Thyroid gland (tissue), 4 donors: ENCODE results near the gene LNX1. TPM values are rescaled to one million over a fixed set of nuclear protein-coding genes. Genes with fewer than 3 reads are reported as not detected.

Experiments
- DNase-seq, 2 donors: peaks; one replicate each; pipeline ENCODE4 v3.0.0-alpha.2; 2019
- H3K27ac ChIP-seq, 3 donors: fragments of 200-600 bp; sonication (generic); 1 replicate in 2 of 3; 2 replicates in 1 of 3; pipeline ENCODE4 v1.5.1; 2016 to 2019; ENCODE audit warnings: mild to moderate bottlenecking in 1 of 3, moderate library complexity in 1 of 3
- H3K27me3 ChIP-seq: fragments of 200-600 bp; sonication (generic); one replicate; pipeline ENCODE4 v1.5.1; 2019
- H3K36me3 ChIP-seq, 2 donors: fragments of 200-600 bp; sonication (generic); one replicate each; pipeline ENCODE4 v1.5.1; 2016 to 2019
- H3K4me1 ChIP-seq, 2 donors: fragments of 200-600 bp; sonication (generic); one replicate each; pipeline ENCODE4 v1.5.1; 2017 to 2019
- H3K4me3 ChIP-seq, 3 donors: fragments of 200-600 bp; sonication (generic); replicated peaks in 1 of 3; 1 replicate in 2 of 3; 2 replicates in 1 of 3; pipeline ENCODE4 v1.5.1; 2016; ENCODE audit warnings: mild to moderate bottlenecking in 1 of 3
- H3K9me3 ChIP-seq: fragments of 200-600 bp; sonication (generic); one replicate; pipeline ENCODE4 v1.5.1; 2017
- CTCF ChIP-seq, 6 experiments: fragments of 200-600 bp in 3 of 6; fragments of 450-650 bp in 3 of 6; sonication (generic) in 3 of 6; IDR thresholded peaks; one replicate each; pipeline ENCODE4 v1.5.1; 2016 to 2019; ENCODE audit warnings: antibody characterized with exemption in 6 of 6, mild to moderate bottlenecking in 2 of 6, inconsistent platforms in 1 of 6, moderate library complexity in 1 of 6
- POLR2A ChIP-seq, 2 donors: fragments of 450-650 bp; IDR thresholded peaks; one replicate each; pipeline ENCODE4 v1.6.1; 2017; ENCODE audit warnings: antibody characterized with exemption in 2 of 2, mild to moderate bottlenecking in 2 of 2, moderate library complexity in 1 of 2
- WGBS, 2 donors: methylation state at CpG; one replicate each; pipeline ENCODE4 v1.1.5; 2017; 5-methylcytosine and 5-hydroxymethylcytosine counted together
- intact Hi-C: fragments of 100-400 bp; cut with DNase I; formaldehyde crosslinking; loops from one replicate; pipeline ENCODE4 v1.15.1; 2023
- total RNA-seq, 4 donors: library from RNA; depleted of rRNA; stranded (reverse); fragments of >200 nt; gene quantifications; one replicate each; pipeline ENCODE4 v1.2.3, GENCODE V29; 2016

Gene LNX1
- total RNA-seq, 4 donors from 2014 or later, result 34.3 to 63.8 (median 43.3) TPM

- H3K36me3 ChIP-seq, result peaks cover 0 to 4% of the 10 kb centered on the region in 2 donors
- no peak for TF ChIP-seq POLR2A (IDR thresholded peaks at IDR 0.05)
- no peak for TF ChIP-seq CTCF (IDR thresholded peaks at IDR 0.05)
- no peaks in the 10 kb centered on the region for H3K9me3 ChIP-seq
- WGBS, 2 donors, result 69 to 75% methylated on average over 1 of the region's 1 CpG
- H3K27me3 ChIP-seq, result no peaks in the 10 kb centered on the region
- no peaks in the 10 kb centered on the region for H3K4me1 ChIP-seq
- H3K4me3 ChIP-seq, result no peak overlapping the region
- no peak for DNase-seq
- H3K27ac ChIP-seq, result no peak overlapping the region
- intact Hi-C loops, result no loop called here
Observed at GRCh38 chr4:53485658-53486040, 105.6 kb downstream of the LNX1 start.

- H3K36me3 ChIP-seq, result peaks cover 0 to 4% of the 10 kb centered on the region in 2 donors
- no peaks in the 10 kb centered on the region for H3K4me1 ChIP-seq
- H3K27ac ChIP-seq, result no peak overlapping the region
- intact Hi-C loops, result no loop called here
- WGBS, 2 donors, result 78 to 84% methylated on average over 5 of the region's 5 CpGs
- TF ChIP-seq CTCF (IDR thresholded peaks at IDR 0.05) (no peak), POLR2A (IDR thresholded peaks at IDR 0.05) (no peak)
- no peaks in the 10 kb centered on the region for H3K27me3 ChIP-seq
- H3K4me3 ChIP-seq, result no peak overlapping the region
- DNase-seq, result no peak
- peaks cover under 1% of the 10 kb centered on the region for H3K9me3 ChIP-seq
Observed at GRCh38 chr4:53484911-53485657, 106.2 kb downstream of the LNX1 start.

- no peak overlapping the region for H3K27ac ChIP-seq
- H3K27me3 ChIP-seq, result no peaks in the 10 kb centered on the region
- H3K4me3 ChIP-seq, result no peak overlapping the region
- H3K4me1 ChIP-seq, result no peaks in the 10 kb centered on the region
- H3K36me3 ChIP-seq, result peaks cover 0 to 4% of the 10 kb centered on the region in 2 donors
- peaks cover 3% of the 10 kb centered on the region for H3K9me3 ChIP-seq
- WGBS, 2 donors, result 94 to 100% methylated on average over 1 of the region's 1 CpG
- no peak for TF ChIP-seq CTCF (IDR thresholded peaks at IDR 0.05)
- TF ChIP-seq POLR2A (IDR thresholded peaks at IDR 0.05), result no peak
- intact Hi-C loops, result no loop called here
- DNase-seq, result no peak
Observed at GRCh38 chr4:53483250-53483649, 108.0 kb downstream of the LNX1 start.

GRCh38 chr4:53481586-53481985 lies 109.7 kb downstream of the LNX1 start:
- H3K9me3 ChIP-seq, result peaks cover 3% of the 10 kb centered on the region
- 91 to 94% methylated on average over 8 of the region's 8 CpGs for WGBS, 2 donors
- no peak overlapping the region for H3K4me3 ChIP-seq
- peaks cover 3 to 4% of the 10 kb centered on the region in 2 donors for H3K36me3 ChIP-seq
- no peaks in the 10 kb centered on the region for H3K4me1 ChIP-seq
- DNase-seq, result no peak
- H3K27ac ChIP-seq, result no peak overlapping the region
- intact Hi-C loops, result no loop called here
- TF ChIP-seq CTCF (IDR thresholded peaks at IDR 0.05), result no peak
- TF ChIP-seq POLR2A (IDR thresholded peaks at IDR 0.05), result no peak
- no peaks in the 10 kb centered on the region for H3K27me3 ChIP-seq

- intact Hi-C loops, result no loop called here
- 92 to 96% methylated on average over 2 of the region's 2 CpGs for WGBS, 2 donors
- peaks cover 9 to 10% of the 10 kb centered on the region in 2 donors for H3K36me3 ChIP-seq
- H3K4me1 ChIP-seq, result no peaks in the 10 kb centered on the region
- no peaks in the 10 kb centered on the region for H3K27me3 ChIP-seq
- H3K9me3 ChIP-seq, result peaks cover 3% of the 10 kb centered on the region
- no peak for DNase-seq
- no peak overlapping the region for H3K4me3 ChIP-seq
- no peak for TF ChIP-seq CTCF (IDR thresholded peaks at IDR 0.05)
- no peak overlapping the region for H3K27ac ChIP-seq
Observed at GRCh38 chr4:53480909-53481308, 110.4 kb downstream of the LNX1 start.
